Stimulated activated CD8-positive, alpha-beta memory T cell treated with anti-CD3 and anti-CD28 coated beads, Interleukin-4, amount 100 ng/mL, for 24 hours (primary cell): Measurements from ENCODE around the gene ATF7IP.

ENCODE experiments used
- DNase-seq: peaks from one replicate; pipeline ENCODE4 v3.0.0-alpha.2; 2020; ENCODE audit warnings: low read depth

The ATF7IP gene

DNA sequence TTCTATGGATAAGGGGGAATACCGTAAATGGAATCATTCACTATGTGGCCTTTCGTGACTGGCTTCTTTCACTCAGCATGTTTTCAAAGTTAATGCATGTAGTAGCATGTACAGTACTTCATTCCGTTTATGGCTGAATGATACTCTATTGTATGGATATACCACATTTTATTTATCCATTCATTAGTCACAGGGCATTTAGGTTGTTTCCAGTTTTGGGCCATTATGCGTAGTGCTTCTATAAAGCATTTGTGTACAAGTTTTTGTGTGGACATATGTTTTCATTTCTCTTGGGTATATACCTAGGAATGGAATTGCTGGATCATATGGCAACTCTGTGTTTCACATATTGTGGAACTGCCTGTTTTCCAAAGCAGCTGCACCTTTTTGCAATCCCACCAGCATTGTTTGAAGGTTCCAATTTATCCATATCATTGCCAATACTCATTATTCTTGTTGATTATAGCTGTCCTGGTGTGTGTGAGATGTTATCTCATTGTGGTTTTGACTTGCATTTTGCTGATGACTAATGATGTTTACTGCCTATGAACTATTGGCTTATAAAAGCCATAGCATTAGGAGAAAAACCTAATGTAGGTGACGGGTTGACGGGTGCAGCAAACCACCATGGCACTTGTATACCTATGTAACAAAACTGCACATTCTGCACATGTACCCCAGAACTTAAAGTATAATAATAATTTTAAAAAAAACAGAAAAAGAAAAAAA lies 45.5 kb downstream of the ATF7IP start:
- DNase-seq = no peak

DNA sequence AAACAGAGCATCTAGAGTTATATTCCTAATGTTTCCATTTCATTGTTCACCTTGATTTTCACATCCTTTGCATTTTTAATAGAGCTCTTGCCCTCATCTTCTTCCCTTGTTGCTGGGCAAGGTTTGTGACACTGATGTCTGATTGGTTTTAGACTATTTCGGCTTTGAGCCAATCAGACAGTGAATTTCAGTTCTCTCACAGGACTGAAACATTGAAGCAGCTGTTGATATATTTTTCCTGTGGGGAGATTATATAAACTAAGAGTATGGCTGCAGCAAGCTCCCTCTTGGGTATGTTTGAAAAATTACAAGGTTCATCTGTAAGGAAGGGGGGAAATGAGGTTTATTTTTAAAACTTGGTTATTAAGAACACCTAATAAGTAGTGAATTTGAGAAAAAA lies 51.2 kb downstream of the ATF7IP start:
- no peak for DNase-seq

DNA sequence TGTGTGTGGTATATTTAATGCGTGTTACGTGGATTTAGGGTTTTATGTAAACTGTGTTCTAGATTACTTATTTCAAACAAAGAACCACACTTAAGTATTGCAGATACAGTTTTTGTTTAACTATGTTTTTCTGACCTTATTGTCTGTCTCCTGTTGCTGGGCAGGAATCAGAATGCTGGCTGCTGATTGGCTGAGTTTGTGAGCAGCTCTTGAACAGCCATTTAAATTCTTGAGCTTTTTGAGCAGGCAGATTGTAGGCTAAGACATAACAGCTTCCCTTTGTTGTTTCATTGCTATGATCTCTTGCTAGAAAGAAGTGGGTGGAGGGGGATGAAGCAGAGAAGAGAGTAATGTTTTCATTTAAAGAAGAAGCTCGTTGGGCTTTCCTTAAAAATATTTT lies 52.2 kb downstream of the ATF7IP start:
- DNase-seq = peak; percentile 39

DNA sequence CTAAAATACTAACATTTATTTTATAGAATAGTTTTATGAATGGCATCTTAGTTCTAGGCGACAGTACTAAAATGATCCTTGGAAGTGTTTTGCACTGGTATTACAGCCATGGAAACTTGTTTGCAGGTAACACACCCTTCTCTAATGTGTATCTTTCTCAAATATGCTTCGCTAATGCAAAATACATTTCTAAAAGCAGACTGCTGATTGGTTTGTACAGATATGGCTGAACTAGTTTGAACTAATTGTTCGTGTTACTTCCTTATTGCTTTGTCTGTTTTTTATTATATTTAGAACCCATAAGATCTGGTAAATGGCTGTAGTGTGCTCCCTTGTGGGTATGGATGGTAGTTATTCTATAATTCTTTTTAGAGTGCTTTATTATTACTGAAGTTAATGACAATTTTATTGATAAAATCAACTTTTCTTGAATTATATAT lies 53.0 kb downstream of the ATF7IP start:
- DNase-seq = no peak

DNA sequence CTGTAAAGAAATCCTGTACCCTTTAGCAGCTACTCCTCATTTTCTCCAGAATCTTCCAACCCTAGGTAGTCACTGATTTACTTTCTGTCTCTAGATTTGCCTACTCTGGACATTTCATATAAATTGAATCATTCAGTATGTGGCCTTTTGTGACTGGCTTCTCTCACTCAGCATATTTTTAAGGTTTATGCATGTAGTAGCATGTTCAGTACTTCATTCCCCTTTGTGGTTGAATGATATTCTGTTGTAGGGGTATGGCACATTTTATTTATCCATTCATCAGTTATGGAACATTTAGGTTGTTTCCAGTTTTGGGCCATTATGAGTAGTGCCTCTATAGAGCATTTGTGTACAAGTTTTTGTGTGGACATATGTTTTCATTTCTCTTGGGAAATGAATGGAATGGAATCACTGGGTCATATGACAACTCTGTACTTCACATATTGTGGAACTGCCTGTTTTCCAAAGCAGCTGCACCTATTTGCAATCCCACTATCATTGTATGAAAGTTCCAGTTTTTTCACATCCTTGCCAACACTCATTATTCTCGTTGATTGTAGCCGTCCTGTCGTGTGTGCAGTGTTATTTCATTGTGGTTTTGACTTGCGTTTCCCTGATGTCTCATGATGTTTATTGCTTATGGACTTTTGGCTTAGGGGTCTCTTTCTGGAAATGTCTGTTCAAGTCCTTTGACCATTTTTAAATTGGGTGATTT lies 57.2 kb downstream of the ATF7IP start:
- no peak for DNase-seq

DNA sequence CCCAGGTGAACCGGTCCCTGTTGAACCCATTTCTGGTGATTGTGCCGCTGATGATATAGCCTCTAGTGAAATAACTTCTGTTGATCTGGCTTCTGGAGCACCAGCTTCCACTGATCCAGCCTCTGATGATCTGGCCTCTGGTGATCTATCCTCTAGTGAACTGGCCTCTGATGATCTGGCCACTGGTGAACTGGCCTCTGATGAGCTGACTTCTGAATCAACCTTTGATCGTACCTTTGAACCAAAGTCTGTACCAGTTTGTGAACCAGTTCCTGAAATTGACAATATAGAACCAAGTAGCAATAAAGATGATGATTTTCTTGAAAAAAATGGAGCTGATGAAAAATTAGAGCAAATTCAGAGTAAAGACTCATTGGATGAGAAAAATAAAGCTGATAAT lies 59.1 kb downstream of the ATF7IP start:
- no peak for DNase-seq

DNA sequence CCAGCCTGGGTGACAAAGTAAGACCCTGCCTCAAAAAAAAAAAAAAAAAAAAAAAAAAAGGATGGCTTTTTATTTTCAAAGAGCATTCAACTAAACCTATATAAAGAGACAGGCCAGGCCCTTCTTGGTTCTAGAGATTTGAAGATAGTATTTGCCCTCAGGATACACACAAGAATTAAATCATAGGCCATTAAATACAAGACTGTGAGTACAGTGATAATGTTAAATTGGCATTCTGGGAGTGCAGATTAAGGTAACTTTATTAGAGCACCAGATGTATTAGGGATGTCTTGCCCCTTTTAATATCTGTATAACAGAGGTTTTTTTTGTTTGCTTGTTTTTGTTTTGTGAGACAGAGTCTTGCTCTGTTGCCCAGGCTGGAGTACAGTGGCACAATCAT lies 61.3 kb downstream of the ATF7IP start:
- DNase-seq = no peak

DNA sequence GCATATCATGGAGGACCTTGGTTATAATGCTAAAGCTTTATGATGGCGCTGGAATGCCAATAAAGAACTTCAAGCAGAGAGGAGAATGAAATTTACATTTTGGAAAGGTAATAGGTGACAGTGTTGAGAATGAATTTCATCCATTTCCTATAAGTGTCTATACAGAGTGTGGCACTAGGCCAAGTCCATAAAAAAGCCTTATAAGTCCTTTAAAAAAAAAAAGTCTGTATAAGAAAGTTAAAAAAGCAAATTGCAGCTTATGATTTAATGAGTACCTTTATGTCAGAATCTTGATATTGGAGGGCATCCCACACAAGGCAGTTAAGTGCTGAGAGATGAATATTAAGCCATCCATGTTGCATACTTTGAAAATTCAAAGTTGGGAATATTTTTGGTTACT lies 62.4 kb downstream of the ATF7IP start:
- DNase-seq = no peak

DNA sequence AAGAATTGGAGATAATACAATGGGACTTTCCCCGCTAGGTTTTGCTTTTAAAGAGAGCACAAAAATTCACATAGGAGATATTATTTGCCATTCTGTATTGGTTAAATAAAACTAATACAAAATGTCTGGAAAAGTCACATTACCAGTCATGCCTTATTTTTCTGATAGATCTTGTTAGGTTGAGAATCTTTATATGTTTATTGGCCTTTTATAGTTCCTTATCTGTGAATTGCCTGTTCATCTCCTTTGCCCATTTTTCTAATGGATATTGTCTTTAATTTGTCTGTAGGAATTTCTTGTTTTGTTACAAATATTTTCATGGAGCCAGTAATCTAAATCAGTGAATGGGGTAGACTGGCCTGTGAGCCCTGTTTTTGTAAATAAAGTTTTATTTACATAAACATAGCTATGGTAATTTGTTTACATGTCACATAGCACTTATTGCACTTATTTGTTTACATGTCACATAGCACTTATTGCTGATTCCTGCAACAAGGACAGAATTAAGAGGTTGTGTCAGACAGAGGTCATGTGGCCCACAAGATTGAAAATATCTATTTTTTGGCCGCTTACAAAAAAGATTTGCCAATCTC lies 65.0 kb downstream of the ATF7IP start:
- DNase-seq = no peak

DNA sequence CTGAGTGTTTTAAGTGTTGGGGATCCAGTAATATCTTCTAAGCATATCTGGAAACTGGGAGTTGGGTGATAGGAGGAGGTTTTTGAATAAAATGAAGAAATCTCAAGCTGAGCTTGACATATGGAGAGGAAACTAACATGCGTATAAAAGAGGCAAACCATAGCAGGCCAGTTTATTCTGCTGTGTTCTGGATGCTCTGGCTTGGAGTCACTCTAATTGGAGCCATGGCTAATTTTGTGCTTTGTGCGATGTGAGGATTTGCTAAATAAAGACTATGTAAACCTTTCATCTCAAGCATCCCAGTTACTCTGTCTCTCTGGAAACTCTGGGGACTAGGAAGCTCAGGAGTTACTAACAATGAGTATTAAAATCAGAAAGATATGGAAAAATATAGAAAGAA lies 66.5 kb downstream of the ATF7IP start:
- DNase-seq = no peak

DNA sequence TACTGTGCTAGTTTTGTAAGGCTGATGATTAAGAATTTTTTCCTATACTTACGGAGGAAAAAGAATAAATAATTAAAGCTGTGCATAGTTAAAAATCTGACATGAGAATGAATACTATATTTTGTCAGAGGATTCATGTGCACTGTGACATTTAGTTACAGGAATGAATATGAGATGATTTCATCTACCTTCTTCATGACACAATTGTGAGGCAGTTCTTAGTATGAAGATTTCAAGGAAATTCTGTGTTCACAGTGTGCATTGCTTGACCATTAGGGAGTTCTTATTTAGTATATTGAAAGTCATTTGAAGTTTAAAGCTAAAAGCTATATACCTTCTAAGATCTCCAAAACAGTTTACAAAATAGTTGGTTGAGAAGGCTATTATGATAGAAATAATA lies 70.1 kb downstream of the ATF7IP start:
- DNase-seq = no peak

DNA sequence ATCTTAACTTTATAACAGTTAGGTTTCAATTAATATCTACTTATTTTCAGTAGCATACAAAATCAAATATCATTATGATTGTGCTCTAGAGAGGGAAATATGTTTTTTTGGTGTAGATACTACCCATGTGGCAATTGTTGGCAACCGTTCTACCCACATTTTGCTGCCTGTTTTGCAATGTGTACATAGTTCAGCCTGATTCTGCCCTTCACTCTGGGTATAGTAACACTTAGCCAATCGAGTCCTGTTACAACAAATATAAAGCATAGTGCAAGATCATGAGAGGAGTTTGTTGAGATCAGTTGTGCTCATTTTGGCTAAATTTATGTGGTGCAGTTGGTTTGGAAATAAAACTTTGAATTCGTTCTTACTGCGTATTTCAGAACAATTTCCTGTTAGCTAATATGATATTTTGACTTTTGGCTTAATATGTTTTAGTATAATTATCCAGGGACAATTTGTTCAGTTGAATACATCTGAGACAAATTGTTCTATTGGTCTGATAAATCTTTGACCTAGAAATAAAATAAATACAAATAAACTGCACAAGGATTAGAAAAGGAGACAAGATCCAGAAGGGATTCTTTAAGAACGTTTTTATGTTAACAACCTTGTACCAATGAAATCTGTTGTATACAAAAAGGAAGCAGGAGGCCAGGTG lies 76.9 kb downstream of the ATF7IP start:
- DNase-seq = no peak

DNA sequence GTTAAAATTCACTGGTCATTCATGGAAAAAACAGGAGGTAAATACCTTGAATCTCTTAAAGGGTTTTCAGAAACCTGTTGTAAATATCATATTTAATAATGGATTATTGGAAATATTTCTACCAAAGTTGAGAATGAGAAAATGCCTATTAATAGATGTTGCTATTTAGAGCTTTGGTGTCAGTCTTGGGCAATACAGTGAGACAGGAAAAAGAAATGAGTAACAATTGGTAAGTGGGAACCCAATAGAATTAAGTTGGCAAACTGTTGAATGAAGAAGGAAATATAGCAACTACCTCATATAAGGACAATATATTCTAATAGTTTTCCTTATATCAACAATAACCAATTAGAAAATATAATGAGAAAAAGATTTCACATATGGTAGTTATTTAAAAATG lies 78.0 kb downstream of the ATF7IP start:
- DNase-seq = no peak

DNA sequence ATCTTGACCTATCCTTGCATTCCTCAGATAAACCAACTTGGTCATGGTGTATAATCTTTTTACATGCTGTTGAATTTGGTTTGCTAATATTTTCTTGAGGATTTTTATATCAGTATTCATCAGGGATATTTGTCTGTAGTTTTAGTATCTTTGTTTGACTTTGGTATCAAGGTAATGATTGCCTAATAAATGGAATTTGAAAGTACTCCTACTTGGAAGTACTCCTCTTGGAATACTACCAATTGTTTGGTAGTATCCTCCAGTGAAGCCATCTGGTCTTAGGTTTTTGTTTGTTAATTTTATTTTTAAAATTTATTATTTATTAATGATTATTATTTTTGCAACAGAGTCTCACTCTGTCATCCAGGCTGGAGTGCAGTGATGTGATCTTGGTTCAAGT lies 85.0 kb downstream of the ATF7IP start:
- DNase-seq = no peak

DNA sequence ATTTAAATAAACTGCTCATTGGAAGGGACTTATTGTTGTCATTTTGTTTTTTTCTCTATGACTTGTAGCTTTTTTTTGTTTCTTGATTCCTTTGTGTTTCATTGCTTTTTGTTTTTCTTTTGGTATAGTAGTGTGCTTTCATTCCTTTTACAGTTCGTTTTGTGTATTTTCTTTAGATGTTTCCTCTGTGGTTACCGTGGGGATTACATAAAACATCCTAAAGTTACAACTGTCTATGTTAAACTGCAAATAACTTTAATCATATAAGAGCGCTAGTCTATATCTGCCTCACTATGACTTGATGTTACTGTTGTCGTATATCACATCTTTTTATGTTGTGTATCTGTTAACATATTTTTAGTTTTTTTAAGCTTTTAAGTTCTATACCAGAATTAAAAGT lies 86.9 kb downstream of the ATF7IP start:
- DNase-seq = no peak

DNA sequence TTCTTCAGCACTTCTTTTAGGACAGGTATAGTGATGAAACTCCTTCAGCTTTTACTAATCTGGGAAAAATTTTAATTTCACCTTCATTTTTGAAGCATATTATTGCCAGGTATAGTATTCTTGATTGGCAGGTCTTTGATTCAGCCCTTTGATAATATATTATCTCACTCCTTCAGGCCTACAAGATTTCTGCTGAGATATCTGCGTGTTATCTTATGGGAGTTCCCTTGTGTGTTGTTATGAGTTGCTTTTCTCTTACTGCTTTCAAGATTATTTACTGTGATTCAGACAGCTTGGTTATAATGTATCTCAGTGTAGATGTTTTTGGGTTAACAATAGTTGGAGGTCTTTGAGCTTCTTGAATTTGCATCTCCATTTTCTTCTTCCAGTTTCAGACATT lies 87.4 kb downstream of the ATF7IP start:
- DNase-seq = no peak

DNA sequence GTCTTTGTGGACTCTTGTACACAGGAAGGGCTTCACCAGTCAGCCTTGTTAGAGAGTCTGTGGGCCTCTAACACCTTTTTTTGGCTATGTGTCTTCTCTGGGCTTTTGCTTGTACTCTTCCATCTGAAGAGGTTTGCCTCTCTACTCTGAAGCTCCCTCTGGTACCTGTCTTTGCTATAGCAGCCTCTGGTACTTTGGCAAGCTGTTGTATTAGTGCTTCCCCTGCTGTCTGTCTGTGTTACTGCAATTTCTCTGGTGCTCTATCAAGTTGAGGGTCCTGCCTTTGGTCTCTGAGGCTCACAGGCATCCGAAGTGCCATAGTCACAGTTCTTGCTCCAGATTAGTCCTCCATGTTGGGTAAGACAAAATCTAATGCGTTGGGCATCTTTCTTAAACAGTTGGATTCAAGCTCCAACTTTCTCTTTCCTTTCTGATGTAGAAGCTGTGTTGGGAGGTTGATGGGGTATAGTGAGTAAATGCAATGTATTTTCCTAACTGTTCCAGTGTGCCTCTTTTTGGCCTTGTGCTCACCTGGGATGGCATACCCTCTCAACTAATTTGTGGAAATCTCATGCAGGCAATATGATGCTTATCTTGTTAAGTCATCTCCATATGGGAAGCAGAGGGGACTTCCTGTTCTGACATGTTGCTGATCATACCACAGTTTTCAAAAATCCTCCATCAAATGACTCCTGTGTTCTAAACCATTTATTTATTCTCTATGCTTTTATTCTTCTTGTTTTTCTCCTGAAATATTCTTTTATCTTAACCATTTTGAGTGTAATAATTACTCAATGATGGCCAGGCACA lies 88.8 kb downstream of the ATF7IP start:
- no peak for DNase-seq

DNA sequence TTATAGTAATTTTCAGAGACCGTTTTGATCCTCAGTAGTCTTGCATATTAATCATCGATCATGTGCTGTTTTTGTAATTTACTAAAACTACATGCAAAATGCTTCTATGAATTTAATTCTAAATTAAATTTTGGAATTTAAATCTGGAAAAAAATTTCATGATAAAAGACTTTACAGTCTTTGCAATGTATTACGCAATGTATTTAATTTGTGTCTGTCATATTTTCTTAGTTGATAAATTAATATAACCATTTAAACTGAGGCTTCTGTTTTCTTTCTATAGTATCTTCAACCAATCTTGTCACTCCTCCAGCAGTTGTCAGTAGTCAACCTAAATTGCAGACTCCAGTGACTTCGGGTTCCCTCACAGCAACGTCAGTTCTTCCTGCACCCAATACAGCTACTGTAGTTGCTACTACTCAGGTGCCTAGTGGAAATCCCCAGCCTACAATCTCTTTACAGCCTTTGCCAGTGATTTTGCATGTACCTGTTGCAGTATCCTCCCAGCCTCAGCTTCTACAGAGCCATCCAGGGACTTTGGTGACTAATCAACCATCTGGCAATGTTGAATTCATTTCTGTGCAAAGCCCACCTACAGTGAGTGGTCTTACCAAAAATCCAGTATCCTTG lies 94.8 kb downstream of the ATF7IP start:
- no peak for DNase-seq

DNA sequence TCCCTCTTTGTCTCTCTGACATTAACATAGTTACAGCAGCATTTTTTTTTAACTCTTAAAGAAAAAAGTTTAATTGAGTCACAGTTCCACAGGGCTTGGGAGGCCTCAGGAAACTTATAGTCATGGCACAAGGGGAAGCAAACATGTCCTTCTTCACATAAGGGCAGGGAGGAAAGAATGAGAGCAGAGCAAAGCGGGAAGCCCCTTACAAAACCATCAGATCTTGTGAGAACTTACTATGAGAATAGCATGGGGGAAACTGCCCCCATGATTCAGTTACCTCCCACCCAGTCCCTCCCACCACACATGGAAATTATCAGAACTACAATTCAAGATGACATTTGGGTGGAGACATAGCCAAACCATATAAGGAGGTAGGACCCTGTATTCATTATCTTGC lies 106.0 kb downstream of the ATF7IP start:
- DNase-seq = no peak

DNA sequence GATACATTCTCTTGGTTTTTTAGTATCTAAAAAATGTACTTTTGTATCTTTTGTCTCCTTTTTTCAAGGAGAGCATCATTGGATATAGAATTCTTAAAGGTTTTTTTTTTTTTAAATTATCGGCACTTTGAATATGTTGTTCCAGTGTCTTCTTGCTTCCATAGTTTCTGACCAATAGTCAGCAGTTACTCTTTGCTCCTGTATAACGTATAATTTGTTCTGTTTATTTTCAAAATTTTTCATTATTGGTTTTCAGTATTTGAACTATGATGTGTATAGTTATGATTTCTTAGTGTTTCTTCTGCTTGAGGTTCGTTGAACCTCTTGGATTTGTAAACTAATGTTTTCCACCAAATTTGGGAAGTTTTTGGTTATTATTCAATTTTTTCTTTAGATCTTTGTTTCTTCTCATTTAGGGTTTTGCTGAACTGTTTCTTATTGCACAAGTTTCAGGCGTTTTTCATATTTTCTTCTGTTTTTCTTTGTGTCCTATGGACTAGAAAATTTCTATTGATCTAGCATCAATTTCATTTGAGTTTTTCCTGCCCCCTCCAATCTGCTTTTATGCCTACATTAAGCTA lies 108.3 kb downstream of the ATF7IP start:
- DNase-seq = no peak

DNA sequence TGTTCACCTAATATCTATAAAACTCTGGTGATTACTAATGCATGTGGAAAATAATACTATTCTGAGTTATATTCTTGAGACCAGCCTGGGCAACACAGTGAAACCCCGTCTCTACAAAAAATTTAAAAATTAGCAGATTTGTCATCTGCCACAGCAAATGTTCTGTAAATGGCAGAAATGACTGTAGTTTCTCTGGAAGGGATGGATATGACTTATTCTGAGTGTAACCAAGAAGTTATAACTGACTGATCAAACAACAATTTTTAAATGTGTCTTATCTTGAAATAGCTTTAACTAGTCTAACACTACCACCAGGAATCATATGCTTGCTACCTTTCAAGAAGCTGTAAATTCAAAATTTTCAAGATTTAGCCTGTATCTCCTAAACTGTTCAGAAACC lies 113.5 kb downstream of the ATF7IP start:
- no peak for DNase-seq
